ENCODE measurements around the gene UFM1.

DNA sequence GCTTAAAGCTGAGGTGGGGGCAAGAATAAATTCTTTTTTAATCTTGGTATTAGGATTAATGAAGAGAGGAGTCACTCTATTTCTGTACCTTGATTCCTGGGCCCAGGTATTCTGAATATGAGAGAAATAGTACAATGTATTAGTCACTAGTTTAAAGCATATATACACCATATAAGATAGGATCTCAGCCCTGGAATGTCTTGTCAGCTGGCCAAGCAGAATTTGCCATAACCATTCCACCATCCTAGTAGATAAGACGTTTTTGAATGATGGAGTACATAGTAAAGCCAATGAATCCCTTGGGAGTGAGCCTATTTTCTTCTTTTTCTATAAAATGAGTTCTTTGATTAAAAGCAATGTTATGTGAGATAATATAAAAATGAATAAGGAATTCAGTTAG lies 55.6 kb downstream of the UFM1 start:
- TF ChIP-seq POLR2AphosphoS5 (IDR thresholded peaks at IDR 0.05; ENCODE audit: low read depth, low read length) (no peak), TAF1 (IDR thresholded peaks at IDR 0.05; ENCODE audit: borderline replicate concordance, low read depth, low read length) (no peak)

All from GM12892 (cell line).